ENCODE results near the gene RASSF4.
A peak's percentile ranks its signal among the peaks of the same experiment; 100 is the strongest.

RASSF4 gene

GRCh38 chr10:44994752-44995530 lies 35.3 kb downstream of the RASSF4 start:
- H3K36me3 ChIP-seq (ENCODE audit: control insufficient read depth, insufficient read depth, low read length) = peaks cover 5% of the 10 kb centered on the region; the same call in 1 of the 2 replicates
- H3K27ac ChIP-seq (ENCODE audit: low read depth, low read length) = no peak overlapping the region
- H3K4me1 ChIP-seq (ENCODE audit: control insufficient read depth, insufficient read depth, low read length) = peaks cover 29% of the 10 kb centered on the region
- H3K9me3 ChIP-seq (ENCODE audit: control insufficient read depth, insufficient read depth, low read depth, low read length) = no peaks in the 10 kb centered on the region
- no peaks in the 10 kb centered on the region for H3K27me3 ChIP-seq (ENCODE audit: control insufficient read depth, insufficient read depth, low read length)
- H3K4me3 ChIP-seq (ENCODE audit: low read depth, low read length) = no peak overlapping the region
- no peak overlapping the region for H3K9ac ChIP-seq (ENCODE audit: low read length)

- H3K27ac ChIP-seq (ENCODE audit: low read depth, low read length) = no peak overlapping the region
- H3K9ac ChIP-seq (ENCODE audit: low read length) = no peak overlapping the region
- no peak overlapping the region for H3K4me3 ChIP-seq (ENCODE audit: low read depth, low read length)
Observed at GRCh38 chr10:44995581-44995913, 35.9 kb downstream of the RASSF4 start.

GRCh38 chr10:44995914-44996669 lies 36.5 kb downstream of the RASSF4 start:
- Histone ChIP-seq H3K4me3 (ENCODE audit: low read depth, low read length) (no peak overlapping the region), H3K27me3 (ENCODE audit: control insufficient read depth, insufficient read depth, low read length) (peaks cover 2% of the 10 kb centered on the region; the same call in 1 of the 2 replicates), H3K36me3 (ENCODE audit: control insufficient read depth, insufficient read depth, low read length) (peaks cover 5% of the 10 kb centered on the region; the same call in 1 of the 2 replicates), H3K27ac (ENCODE audit: low read depth, low read length) (no peak overlapping the region), H3K9me3 (ENCODE audit: control insufficient read depth, insufficient read depth, low read depth, low read length) (no peaks in the 10 kb centered on the region), H3K9ac (ENCODE audit: low read length) (no peak overlapping the region), H3K4me1 (ENCODE audit: control insufficient read depth, insufficient read depth, low read length) (peaks cover 24% of the 10 kb centered on the region)

More at GRCh38 chr10:44995581-44995913, 35.9 kb downstream of the RASSF4 start:
- Histone ChIP-seq H3K27me3 (ENCODE audit: control insufficient read depth, insufficient read depth, low read length) (peaks cover 2% of the 10 kb centered on the region; the same call in 1 of the 2 replicates), H3K9me3 (ENCODE audit: control insufficient read depth, insufficient read depth, low read depth, low read length) (no peaks in the 10 kb centered on the region), H3K36me3 (ENCODE audit: control insufficient read depth, insufficient read depth, low read length) (peaks cover 5% of the 10 kb centered on the region; the same call in 1 of the 2 replicates), H3K4me1 (ENCODE audit: control insufficient read depth, insufficient read depth, low read length) (peaks cover 29% of the 10 kb centered on the region)

GRCh38 chr10:44997105-44997748 lies 37.6 kb downstream of the RASSF4 start:
- Histone ChIP-seq H3K27ac (ENCODE audit: low read depth, low read length) (no peak overlapping the region), H3K9ac (ENCODE audit: low read length) (no peak overlapping the region), H3K36me3 (ENCODE audit: control insufficient read depth, insufficient read depth, low read length) (peaks cover under 1% of the 10 kb centered on the region; the same call in 1 of the 2 replicates), H3K4me1 (ENCODE audit: control insufficient read depth, insufficient read depth, low read length) (peaks cover 19% of the 10 kb centered on the region), H3K9me3 (ENCODE audit: control insufficient read depth, insufficient read depth, low read depth, low read length) (no peaks in the 10 kb centered on the region), H3K4me3 (ENCODE audit: low read depth, low read length) (no peak overlapping the region), H3K27me3 (ENCODE audit: control insufficient read depth, insufficient read depth, low read length) (peaks cover 2% of the 10 kb centered on the region; the same call in 1 of the 2 replicates)

DNA sequence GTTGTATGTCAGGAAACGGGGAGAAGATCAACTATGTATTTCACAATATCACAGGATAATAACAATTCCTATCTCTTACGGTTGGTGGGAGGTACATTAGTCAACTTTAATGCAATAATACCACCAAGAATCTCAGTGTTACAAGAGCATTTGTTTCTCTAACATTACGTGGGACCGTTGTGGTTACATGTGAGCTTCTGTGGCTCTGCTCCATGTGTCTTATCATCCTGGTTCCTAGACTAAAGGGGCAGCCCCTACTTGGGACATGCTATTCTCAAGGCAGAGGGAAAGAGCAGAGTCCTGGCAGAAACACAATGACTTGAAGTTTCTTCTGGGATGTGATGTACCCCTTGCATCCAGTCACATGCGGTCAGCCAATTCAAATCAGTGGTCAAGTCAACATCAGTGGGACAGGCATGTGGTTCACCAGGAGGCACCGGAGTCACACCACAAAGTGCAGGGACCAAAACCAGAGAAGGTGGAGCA lies 38.6 kb downstream of the RASSF4 start:
- no peaks in the 10 kb centered on the region; the same call in 1 of the 2 replicates for H3K36me3 ChIP-seq (ENCODE audit: control insufficient read depth, insufficient read depth, low read length)
- peaks cover 2% of the 10 kb centered on the region; the same call in 1 of the 2 replicates for H3K27me3 ChIP-seq (ENCODE audit: control insufficient read depth, insufficient read depth, low read length)
- no peak overlapping the region for H3K4me3 ChIP-seq (ENCODE audit: low read depth, low read length)
- peaks cover 19% of the 10 kb centered on the region for H3K4me1 ChIP-seq (ENCODE audit: control insufficient read depth, insufficient read depth, low read length)
- no peak overlapping the region for H3K27ac ChIP-seq (ENCODE audit: low read depth, low read length)
- no peak overlapping the region for H3K9ac ChIP-seq (ENCODE audit: low read length)
- no peaks in the 10 kb centered on the region for H3K9me3 ChIP-seq (ENCODE audit: control insufficient read depth, insufficient read depth, low read depth, low read length)

GRCh38 chr10:45000138-45000751 lies 40.6 kb downstream of the RASSF4 start:
- peak overlapping the region; percentile 64; the same call in 1 of the 2 replicates for H3K4me3 ChIP-seq (ENCODE audit: low read depth, low read length)
- no peak overlapping the region for H3K9ac ChIP-seq (ENCODE audit: low read length)
- H3K27ac ChIP-seq (ENCODE audit: low read depth, low read length) = no peak overlapping the region
- peaks cover 4% of the 10 kb centered on the region; the same call in 1 of the 2 replicates for H3K36me3 ChIP-seq (ENCODE audit: control insufficient read depth, insufficient read depth, low read length)
- H3K27me3 ChIP-seq (ENCODE audit: control insufficient read depth, insufficient read depth, low read length) = peaks cover 2% of the 10 kb centered on the region; the same call in 1 of the 2 replicates
- no peaks in the 10 kb centered on the region; the same call in 1 of the 2 replicates for H3K9me3 ChIP-seq (ENCODE audit: control insufficient read depth, insufficient read depth, low read depth, low read length)
- peaks cover 6% of the 10 kb centered on the region; the same call in 1 of the 2 replicates for H3K4me1 ChIP-seq (ENCODE audit: control insufficient read depth, insufficient read depth, low read length)

- H3K27ac ChIP-seq (ENCODE audit: low read depth, low read length) = no peak within 1 kb of the TSS
- peak within 1 kb of the TSS; percentile 29 for H3K9ac ChIP-seq (ENCODE audit: low read length)
- peak within 1 kb of the TSS; percentile 64 for H3K4me3 ChIP-seq (ENCODE audit: low read depth, low read length)
Observed at GRCh38 chr10:45000752-45001380, 41.3 kb downstream of the RASSF4 start, which contains the start of gene ZNF22. TSS of gene ZNF22 (plus strand) at chr10:45000923. CDS start at chr10:45003369, 2,446 bp downstream.

GRCh38 chr10:45001381-45002148 lies 42.0 kb downstream of the RASSF4 start:
- H3K9ac ChIP-seq (ENCODE audit: low read length) = peak overlapping the region; percentile 29
- H3K27ac ChIP-seq (ENCODE audit: low read depth, low read length) = no peak overlapping the region
- H3K36me3 ChIP-seq (ENCODE audit: control insufficient read depth, insufficient read depth, low read length) = peaks cover 4% of the 10 kb centered on the region; the same call in 1 of the 2 replicates
- H3K9me3 ChIP-seq (ENCODE audit: control insufficient read depth, insufficient read depth, low read depth, low read length) = no peaks in the 10 kb centered on the region; the same call in 1 of the 2 replicates
- peaks cover 6% of the 10 kb centered on the region; the same call in 1 of the 2 replicates for H3K4me1 ChIP-seq (ENCODE audit: control insufficient read depth, insufficient read depth, low read length)
- peaks cover 2% of the 10 kb centered on the region; the same call in 1 of the 2 replicates for H3K27me3 ChIP-seq (ENCODE audit: control insufficient read depth, insufficient read depth, low read length)
- H3K4me3 ChIP-seq (ENCODE audit: low read depth, low read length) = peak overlapping the region; percentile 64

More at GRCh38 chr10:45000752-45001380, 41.3 kb downstream of the RASSF4 start, which contains the start of gene ZNF22:
- H3K27me3 ChIP-seq (ENCODE audit: control insufficient read depth, insufficient read depth, low read length) = peaks cover 2% of the 10 kb centered on the region; the same call in 1 of the 2 replicates
- no peaks in the 10 kb centered on the region; the same call in 1 of the 2 replicates for H3K9me3 ChIP-seq (ENCODE audit: control insufficient read depth, insufficient read depth, low read depth, low read length)
- peaks cover 4% of the 10 kb centered on the region; the same call in 1 of the 2 replicates for H3K36me3 ChIP-seq (ENCODE audit: control insufficient read depth, insufficient read depth, low read length)
- H3K4me1 ChIP-seq (ENCODE audit: control insufficient read depth, insufficient read depth, low read length) = peaks cover 6% of the 10 kb centered on the region; the same call in 1 of the 2 replicates

DNA sequence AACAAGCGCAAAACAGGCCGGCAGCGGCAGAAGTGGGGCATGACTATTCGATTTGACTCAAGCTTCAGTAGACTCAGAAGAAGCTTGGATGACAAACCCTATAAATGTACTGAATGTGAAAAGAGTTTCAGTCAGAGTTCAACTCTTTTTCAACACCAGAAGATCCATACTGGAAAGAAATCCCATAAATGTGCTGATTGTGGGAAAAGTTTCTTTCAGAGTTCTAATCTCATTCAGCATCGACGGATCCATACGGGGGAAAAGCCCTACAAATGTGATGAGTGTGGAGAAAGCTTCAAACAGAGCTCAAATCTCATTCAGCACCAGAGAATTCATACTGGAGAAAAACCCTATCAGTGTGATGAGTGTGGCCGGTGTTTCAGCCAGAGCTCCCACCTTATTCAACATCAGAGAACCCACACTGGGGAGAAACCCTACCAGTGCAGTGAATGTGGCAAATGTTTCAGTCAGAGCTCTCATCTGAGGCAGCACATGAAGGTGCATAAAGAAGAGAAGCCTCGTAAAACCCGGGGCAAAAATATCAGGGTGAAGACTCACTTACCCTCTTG lies 43.9 kb downstream of the RASSF4 start:
- Histone ChIP-seq H3K4me3 (ENCODE audit: low read depth, low read length) (no peak overlapping the region), H3K27ac (ENCODE audit: low read depth, low read length) (no peak overlapping the region), H3K9me3 (ENCODE audit: control insufficient read depth, insufficient read depth, low read depth, low read length) (no peaks in the 10 kb centered on the region; the same call in 1 of the 2 replicates), H3K4me1 (ENCODE audit: control insufficient read depth, insufficient read depth, low read length) (peaks cover 8% of the 10 kb centered on the region; the same call in 1 of the 2 replicates), H3K9ac (ENCODE audit: low read length) (no peak overlapping the region), H3K27me3 (ENCODE audit: control insufficient read depth, insufficient read depth, low read length) (peaks cover 2% of the 10 kb centered on the region; the same call in 1 of the 2 replicates), H3K36me3 (ENCODE audit: control insufficient read depth, insufficient read depth, low read length) (peaks cover 4% of the 10 kb centered on the region; the same call in 1 of the 2 replicates)
